PC-9 (cell line): ENCODE measurements around the gene LAMC1.

Experiments used
- EZH2 ChIP-seq: fragments of 200-600 bp; sonication (generic); IDR thresholded peaks from 2 replicates; pipeline ENCODE4 v1.8.0; 2017; ENCODE audit warnings: antibody characterized with exemption, low read depth
- TF ChIP-seq, protein P1 (sequence below): fragments of 200-600 bp; sonication (generic); conservative IDR thresholded peaks from 2 replicates; pipeline ENCODE4 v1.6.1; 2017; ENCODE audit warnings: mixed run types, antibody characterized with exemption, mild to moderate bottlenecking, moderate library complexity

- TF ChIP-seq, protein P1, sequence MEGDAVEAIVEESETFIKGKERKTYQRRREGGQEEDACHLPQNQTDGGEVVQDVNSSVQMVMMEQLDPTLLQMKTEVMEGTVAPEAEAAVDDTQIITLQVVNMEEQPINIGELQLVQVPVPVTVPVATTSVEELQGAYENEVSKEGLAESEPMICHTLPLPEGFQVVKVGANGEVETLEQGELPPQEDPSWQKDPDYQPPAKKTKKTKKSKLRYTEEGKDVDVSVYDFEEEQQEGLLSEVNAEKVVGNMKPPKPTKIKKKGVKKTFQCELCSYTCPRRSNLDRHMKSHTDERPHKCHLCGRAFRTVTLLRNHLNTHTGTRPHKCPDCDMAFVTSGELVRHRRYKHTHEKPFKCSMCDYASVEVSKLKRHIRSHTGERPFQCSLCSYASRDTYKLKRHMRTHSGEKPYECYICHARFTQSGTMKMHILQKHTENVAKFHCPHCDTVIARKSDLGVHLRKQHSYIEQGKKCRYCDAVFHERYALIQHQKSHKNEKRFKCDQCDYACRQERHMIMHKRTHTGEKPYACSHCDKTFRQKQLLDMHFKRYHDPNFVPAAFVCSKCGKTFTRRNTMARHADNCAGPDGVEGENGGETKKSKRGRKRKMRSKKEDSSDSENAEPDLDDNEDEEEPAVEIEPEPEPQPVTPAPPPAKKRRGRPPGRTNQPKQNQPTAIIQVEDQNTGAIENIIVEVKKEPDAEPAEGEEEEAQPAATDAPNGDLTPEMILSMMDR, result no peak
- TF ChIP-seq EZH2, result no peak
Observed at GRCh38 chr1:183110326-183110880, 87.2 kb downstream of the LAMC1 start.
